HG03060 (cell line): Measurements from ENCODE around the gene HTRA3.

ENCODE experiments used
- ATAC-seq: cut with Tn5 transposase; IDR thresholded peaks from one replicate; pipeline ENCODE4 v1.9.1; 2021; ENCODE audit warnings: low read depth, moderate number of reproducible peaks; ENCODE audit not compliant: unreplicated experiment

The HTRA3 gene

GRCh38 chr4:8321771-8322170 is 52.2 kb downstream of the HTRA3 start:
- no peak for ATAC-seq

GRCh38 chr4:8322794-8323704 is 53.5 kb downstream of the HTRA3 start:
- no peak for ATAC-seq

- no peak for ATAC-seq
Measured at GRCh38 chr4:8323947-8324555, 54.5 kb downstream of the HTRA3 start.

GRCh38 chr4:8324640-8325239 is 55.2 kb downstream of the HTRA3 start:
- ATAC-seq, result no peak

- no peak for ATAC-seq
Measured at GRCh38 chr4:8325291-8325973, 55.9 kb downstream of the HTRA3 start.

GRCh38 chr4:8326206-8326605 is 56.7 kb downstream of the HTRA3 start:
- ATAC-seq, result no peak

- no peak for ATAC-seq
Measured at GRCh38 chr4:8328456-8328855, 58.9 kb downstream of the HTRA3 start.

GRCh38 chr4:8328866-8329559 is 59.5 kb downstream of the HTRA3 start:
- no peak for ATAC-seq

- ATAC-seq, result no peak
Measured at GRCh38 chr4:8329560-8329858, 60.0 kb downstream of the HTRA3 start.

GRCh38 chr4:8329859-8330761 is 60.6 kb downstream of the HTRA3 start:
- no peak for ATAC-seq

- ATAC-seq, result no peak
Measured at GRCh38 chr4:8330821-8331574, 61.4 kb downstream of the HTRA3 start.

- no peak for ATAC-seq
Measured at GRCh38 chr4:8331575-8331955, 62.0 kb downstream of the HTRA3 start.

- no peak for ATAC-seq
Measured at GRCh38 chr4:8332038-8332857, 62.7 kb downstream of the HTRA3 start.

GRCh38 chr4:8332891-8333331 is 63.4 kb downstream of the HTRA3 start:
- ATAC-seq, result no peak

GRCh38 chr4:8333726-8334460 is 64.3 kb downstream of the HTRA3 start:
- no peak for ATAC-seq

GRCh38 chr4:8334786-8335460 is 65.4 kb downstream of the HTRA3 start:
- ATAC-seq, result no peak

GRCh38 chr4:8335848-8336247 is 66.3 kb downstream of the HTRA3 start:
- no peak for ATAC-seq
